HepG2 (cell line): Measurements from ENCODE around the gene RPRD2. TPM values are rescaled to one million over a fixed set of nuclear protein-coding genes. Genes with fewer than 3 reads are reported as not detected.

Source experiments
- ATAC-seq: fragments of 200-7000 bp; cut with Tn5 transposase; 3 replicates; pipeline ENCODE4 v1.9.1; 2020; ENCODE audit warnings: mild to moderate bottlenecking, moderate library complexity
- BruUV-seq: library from RNA; stranded (reverse); fragments of 400-500 nt; replicated peaks from 2 replicates; lab custom pipeline; 2021; lab: Mats Ljungman, UMichigan
- CTCF ChIA-PET: fragments of 300-600 bp; formaldehyde crosslinking; extraction: SDS; loops from one replicate; lab custom pipeline; 2021; ENCODE audit warnings: low total read pairs, inconsistent platforms, low intra/inter-chr PET ratio; lab: Yijun Ruan, JAX
- POLR2A ChIA-PET: fragments of 350-600 bp; sonication (Branson Sonifier 250); formaldehyde crosslinking; loops from one replicate; lab custom pipeline; 2020; ENCODE audit warnings: antibody characterized with exemption, inconsistent platforms; lab: Yijun Ruan, JAX
- DNase-seq: peaks from one replicate; pipeline ENCODE4 v3.0.0-alpha.2; 2015; ENCODE audit warnings: low spot score
- FAIRE-seq: peaks from 3 replicates; lab custom pipeline; 2011; peaks lifted over from hg19 to GRCh38; lab: Jason Lieb, UNC
- H2AFZ ChIP-seq: one replicate; pipeline ENCODE4 v1.6.1; 2011; ENCODE audit warnings: low read length, inconsistent platforms
- H3K27ac ChIP-seq: fragments of 300-600 bp; 3 replicates; pipeline ENCODE4 v1.8.0; 2011; ENCODE audit warnings: mixed run types, mild to moderate bottlenecking, mixed read lengths, low read length, inconsistent platforms; ENCODE audit not compliant: insufficient read depth; ENCODE audit errors: extremely low read length
- H3K27me3 ChIP-seq, 2 experiments: fragments of 200-600 bp in 1 of 2; 2 replicates in 1 of 2; 3 replicates in 1 of 2; pipeline versions ENCODE4 v1.6.0 to v1.8.0; 2011; ENCODE audit warnings: low read length in 2 of 2, mild to moderate bottlenecking in 2 of 2, moderate library complexity in 2 of 2, inconsistent platforms in 1 of 2; ENCODE audit not compliant: insufficient read depth in 2 of 2, control insufficient read depth in 1 of 2
- H3K36me3 ChIP-seq, 2 experiments: fragments of 200-600 bp in 1 of 2; replicated peaks in 1 of 2; 2 replicates in 1 of 2; 3 replicates in 1 of 2; pipeline versions ENCODE4 v1.5.1 to v1.8.0; 2011; ENCODE audit warnings: low read length in 2 of 2, inconsistent platforms in 1 of 2; ENCODE audit not compliant: insufficient read depth in 2 of 2, control insufficient read depth in 1 of 2
- H3K4me1 ChIP-seq: 2 replicates; pipeline ENCODE4 v1.5.1; 2012; ENCODE audit warnings: low read length, inconsistent platforms; ENCODE audit not compliant: insufficient read depth
- H3K4me2 ChIP-seq: 2 replicates; pipeline ENCODE4 v1.6.0; 2011; ENCODE audit warnings: low read depth, low read length, inconsistent platforms
- H3K4me3 ChIP-seq, 3 experiments: fragments of 200-600 bp in 1 of 3; sonication (generic), shearing (Covaris generic) in 1 of 3; replicated peaks in 1 of 3; 2 replicates each; pipeline ENCODE4 v1.5.1; 2011 to 2016; ENCODE audit warnings: low read length in 3 of 3, inconsistent platforms in 2 of 3, low read depth in 2 of 3, mild to moderate bottlenecking in 2 of 3, control low read depth in 1 of 3, mixed read lengths in 1 of 3; ENCODE audit not compliant: insufficient read depth in 1 of 3
- H3K79me2 ChIP-seq: one replicate; pipeline ENCODE4 v1.6.1; 2011; ENCODE audit warnings: low read length, inconsistent platforms; ENCODE audit not compliant: insufficient read depth
- H3K9ac ChIP-seq: 2 replicates; pipeline ENCODE4 v1.6.0; 2011; ENCODE audit warnings: mild to moderate bottlenecking, low read depth, low read length, inconsistent platforms; ENCODE audit not compliant: insufficient read depth
- H3K9me3 ChIP-seq: 2 replicates; pipeline ENCODE4 v1.5.1; 2012; ENCODE audit warnings: mild to moderate bottlenecking, low read length
- H4K20me1 ChIP-seq: 2 replicates; pipeline ENCODE4 v1.6.0; 2011; ENCODE audit warnings: inconsistent platforms, mild to moderate bottlenecking, low read length, moderate library complexity; ENCODE audit not compliant: insufficient read depth
- AHR ChIP-seq: IDR thresholded peaks from 2 replicates; pipeline ENCODE4 v1.6.1; 2018; ENCODE audit warnings: missing genetic modification reagents, missing compliant biosample characterization
- KDM4B ChIP-seq: sonication (generic); formaldehyde crosslinking; IDR thresholded peaks from 2 replicates; pipeline ENCODE4 v1.4.0; 2020; ENCODE audit warnings: missing genetic modification reagents
- MAFF ChIP-seq: IDR thresholded peaks from 2 replicates; pipeline ENCODE4 v1.6.1; 2011; ENCODE audit warnings: low read depth, low read length, improper control_type of control experiment
- RARA ChIP-seq: IDR thresholded peaks from 2 replicates; pipeline ENCODE4 v1.6.1; 2016; ENCODE audit warnings: missing genetic modification reagents, missing compliant biosample characterization
- SMC3 ChIP-seq: IDR thresholded peaks from 2 replicates; pipeline ENCODE4 v1.6.1; 2011; ENCODE audit warnings: low read length, improper control_type of control experiment
- SP4 ChIP-seq: sonication (generic); formaldehyde crosslinking; IDR thresholded peaks from 2 replicates; pipeline ENCODE4 v1.8.1; 2023; ENCODE audit warnings: mild to moderate bottlenecking, missing genetic modification reagents
- STAG1 ChIP-seq: sonication (generic); formaldehyde crosslinking; IDR thresholded peaks from 2 replicates; pipeline ENCODE4 v1.4.0; 2020; ENCODE audit warnings: missing genetic modification reagents
- ZNF136 ChIP-seq: sonication (generic); formaldehyde crosslinking; IDR thresholded peaks from 2 replicates; pipeline ENCODE4 v1.8.1; 2022; ENCODE audit warnings: low read depth, mild to moderate bottlenecking, moderate library complexity, missing genetic modification reagents
- ZNF558 ChIP-seq: sonication (generic); formaldehyde crosslinking; IDR thresholded peaks from 2 replicates; pipeline ENCODE4 v1.9.0; 2022; ENCODE audit warnings: mild to moderate bottlenecking, missing genetic modification reagents, borderline replicate concordance
- ZNF790 ChIP-seq: sonication (generic); formaldehyde crosslinking; IDR thresholded peaks from 2 replicates; pipeline ENCODE4 v1.8.0; 2022; ENCODE audit warnings: missing genetic modification reagents, mild to moderate bottlenecking, borderline replicate concordance
- whole genome bisulfite sequencing: methylation state at CpG from one replicate; pipeline ENCODE4 v1.1.6; 2017; ENCODE audit warnings: low lambda C conversion rate; 5-methylcytosine and 5-hydroxymethylcytosine counted together
- in situ Hi-C: cut with HindIII; loops from 2 replicates; pipeline ENCODE4 v1.10.0; 2017; ENCODE audit warnings: low pct_unique_long_range_greater_than_20kb; ENCODE audit not compliant: extremely low pct_ligation_motif_present
- intact Hi-C: fragments of 100-400 bp; cut with micrococcal nuclease; formaldehyde crosslinking; loops from one replicate; pipeline ENCODE4 v1.10.0; 2022; ENCODE audit not compliant: unreplicated experiment
- polyA plus RNA-seq, 8 experiments: library from polyadenylated mRNA; depleted of rRNA in 3 of 8; stranded (reverse) in 7 of 8; unstranded in 1 of 8; fragments of >200 nt; fragmentation: Illumina TruSeq in 4 of 8; extraction: Trizol in 4 of 8; gene quantifications; 2 replicates each; pipeline versions ENCODE4 v1.2.1 to v1.2.3, GENCODE V29; 2011 to 2016; ENCODE audit warnings: low read depth in 4 of 8, missing spikeins in 1 of 8, mixed read lengths in 1 of 8; ENCODE audit not compliant: insufficient read depth in 1 of 8
- total RNA-seq, 5 experiments: library from RNA; depleted of rRNA; stranded (reverse); fragments of >200 nt; fragmentation: Illumina TruSeq; extraction: Trizol; gene quantifications; 2 replicates each; pipeline ENCODE4 v1.2.3, GENCODE V29; 2016; ENCODE audit warnings: low read depth in 1 of 5
- TF ChIP-seq, protein P1 (sequence below): sonication (generic); formaldehyde crosslinking; IDR thresholded peaks from 2 replicates; pipeline ENCODE4 v1.4.0; 2020; ENCODE audit warnings: missing genetic modification reagents
- TF ChIP-seq, protein P2 (sequence below): sonication (generic); formaldehyde crosslinking; IDR thresholded peaks from 2 replicates; pipeline ENCODE4 v1.5.1; 2020; ENCODE audit warnings: missing genetic modification reagents, mild to moderate bottlenecking, borderline replicate concordance
- TF ChIP-seq, protein P3 (sequence below): sonication (generic); formaldehyde crosslinking; IDR thresholded peaks from 2 replicates; pipeline ENCODE4 v1.5.1; 2020; ENCODE audit warnings: mild to moderate bottlenecking, missing genetic modification reagents
- TF ChIP-seq, protein P4 (sequence below): sonication (generic); formaldehyde crosslinking; IDR thresholded peaks from 2 replicates; pipeline ENCODE4 v1.5.0; 2020; ENCODE audit warnings: mild to moderate bottlenecking, missing genetic modification reagents, moderate library complexity
- TF ChIP-seq, protein P5 (sequence below): IDR thresholded peaks from 2 replicates; pipeline ENCODE4 v1.6.1; 2016; ENCODE audit warnings: missing genetic modification reagents, missing compliant biosample characterization

The RPRD2 gene
- total and polyA plus RNA-seq, 2 of the 13 experiments (the other 11 are each of a cell fraction or from before 2014, with no cell fraction given): 8.0 to 8.9 TPM

DNA sequence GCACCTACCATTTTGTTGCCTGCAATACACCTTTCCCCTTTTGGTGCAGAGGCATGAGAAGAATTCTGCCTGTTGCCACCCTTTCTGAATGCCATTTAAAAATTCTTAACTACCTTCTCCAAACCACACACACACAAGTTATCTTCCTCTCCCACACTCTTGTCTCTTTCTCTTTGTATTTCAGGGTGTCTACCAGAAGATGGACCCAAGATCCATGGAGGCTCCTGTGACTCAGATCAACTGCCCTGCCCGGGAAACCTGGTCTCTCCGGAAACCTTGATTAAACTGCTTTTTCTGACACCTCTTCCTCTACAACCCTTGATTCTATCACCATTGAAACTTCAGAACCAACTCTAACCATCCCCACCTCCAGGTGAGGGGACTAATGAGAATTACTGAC is 120.9 kb downstream of the RPRD2 start:
- DNase-seq: peak; percentile 35
- peaks cover 2 to 9% of the 10 kb centered on the region in 2 experiments; a peak in 2 of 5 replicates for H3K36me3 ChIP-seq
- no peak for FAIRE-seq
- no TSS peak for BruUV-seq
- H3K27ac ChIP-seq: peak overlapping the region; percentile 26
- H3K9ac ChIP-seq: peak overlapping the region; percentile 19; the same call in 1 of the 2 replicates
- TF ChIP-seq RARA (CRISPR knock-in tag): no peak
- TF ChIP-seq, protein P1, sequence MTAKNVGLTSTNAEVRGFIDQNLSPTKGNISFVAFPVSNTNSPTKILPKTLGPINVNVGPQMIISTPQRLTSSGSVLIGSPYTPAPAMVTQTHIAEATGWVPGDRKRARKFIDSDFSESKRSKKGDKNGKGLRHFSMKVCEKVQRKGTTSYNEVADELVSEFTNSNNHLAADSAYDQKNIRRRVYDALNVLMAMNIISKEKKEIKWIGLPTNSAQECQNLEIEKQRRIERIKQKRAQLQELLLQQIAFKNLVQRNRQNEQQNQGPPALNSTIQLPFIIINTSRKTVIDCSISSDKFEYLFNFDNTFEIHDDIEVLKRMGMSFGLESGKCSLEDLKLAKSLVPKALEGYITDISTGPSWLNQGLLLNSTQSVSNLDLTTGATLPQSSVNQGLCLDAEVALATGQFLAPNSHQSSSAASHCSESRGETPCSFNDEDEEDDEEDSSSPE: no peak
- TF ChIP-seq, protein P2, sequence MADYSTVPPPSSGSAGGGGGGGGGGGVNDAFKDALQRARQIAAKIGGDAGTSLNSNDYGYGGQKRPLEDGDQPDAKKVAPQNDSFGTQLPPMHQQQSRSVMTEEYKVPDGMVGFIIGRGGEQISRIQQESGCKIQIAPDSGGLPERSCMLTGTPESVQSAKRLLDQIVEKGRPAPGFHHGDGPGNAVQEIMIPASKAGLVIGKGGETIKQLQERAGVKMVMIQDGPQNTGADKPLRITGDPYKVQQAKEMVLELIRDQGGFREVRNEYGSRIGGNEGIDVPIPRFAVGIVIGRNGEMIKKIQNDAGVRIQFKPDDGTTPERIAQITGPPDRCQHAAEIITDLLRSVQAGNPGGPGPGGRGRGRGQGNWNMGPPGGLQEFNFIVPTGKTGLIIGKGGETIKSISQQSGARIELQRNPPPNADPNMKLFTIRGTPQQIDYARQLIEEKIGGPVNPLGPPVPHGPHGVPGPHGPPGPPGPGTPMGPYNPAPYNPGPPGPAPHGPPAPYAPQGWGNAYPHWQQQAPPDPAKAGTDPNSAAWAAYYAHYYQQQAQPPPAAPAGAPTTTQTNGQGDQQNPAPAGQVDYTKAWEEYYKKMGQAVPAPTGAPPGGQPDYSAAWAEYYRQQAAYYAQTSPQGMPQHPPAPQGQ (CRISPR knock-in tag): no peak
- no peak for TF ChIP-seq ZNF790 (CRISPR knock-in tag)
- 0 out of 2 replicates have a peak, but pooled peaks have one; percentile 36 for TF ChIP-seq SMC3
- no peak for TF ChIP-seq AHR (CRISPR knock-in tag)
- TF ChIP-seq ZNF558 (CRISPR knock-in tag): no peak
- TF ChIP-seq, protein P3, sequence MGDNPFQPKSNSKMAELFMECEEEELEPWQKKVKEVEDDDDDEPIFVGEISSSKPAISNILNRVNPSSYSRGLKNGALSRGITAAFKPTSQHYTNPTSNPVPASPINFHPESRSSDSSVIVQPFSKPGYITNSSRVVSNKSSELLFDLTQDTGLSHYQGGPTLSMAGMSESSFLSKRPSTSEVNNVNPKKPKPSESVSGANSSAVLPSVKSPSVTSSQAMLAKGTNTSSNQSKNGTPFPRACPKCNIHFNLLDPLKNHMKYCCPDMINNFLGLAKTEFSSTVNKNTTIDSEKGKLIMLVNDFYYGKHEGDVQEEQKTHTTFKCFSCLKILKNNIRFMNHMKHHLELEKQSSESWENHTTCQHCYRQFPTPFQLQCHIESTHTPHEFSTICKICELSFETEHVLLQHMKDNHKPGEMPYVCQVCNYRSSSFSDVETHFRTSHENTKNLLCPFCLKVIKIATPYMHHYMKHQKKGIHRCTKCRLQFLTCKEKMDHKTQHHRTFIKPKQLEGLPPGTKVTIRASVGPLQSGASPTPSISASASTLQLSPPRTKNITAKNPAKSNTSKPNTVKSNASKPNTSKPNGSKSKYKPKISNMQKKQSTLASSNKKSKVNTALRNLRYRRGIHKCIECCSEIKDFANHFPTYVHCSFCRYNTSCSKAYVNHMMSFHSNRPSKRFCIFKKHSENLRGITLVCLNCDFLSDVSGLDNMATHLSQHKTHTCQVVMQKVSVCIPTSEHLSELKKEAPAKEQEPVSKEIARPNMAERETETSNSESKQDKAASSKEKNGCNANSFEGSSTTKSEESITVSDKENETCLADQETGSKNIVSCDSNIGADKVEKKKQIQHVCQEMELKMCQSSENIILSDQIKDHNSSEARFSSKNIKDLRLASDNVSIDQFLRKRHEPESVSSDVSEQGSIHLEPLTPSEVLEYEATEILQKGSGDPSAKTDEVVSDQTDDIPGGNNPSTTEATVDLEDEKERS (CRISPR knock-in tag): no peak
- TF ChIP-seq, protein P4, sequence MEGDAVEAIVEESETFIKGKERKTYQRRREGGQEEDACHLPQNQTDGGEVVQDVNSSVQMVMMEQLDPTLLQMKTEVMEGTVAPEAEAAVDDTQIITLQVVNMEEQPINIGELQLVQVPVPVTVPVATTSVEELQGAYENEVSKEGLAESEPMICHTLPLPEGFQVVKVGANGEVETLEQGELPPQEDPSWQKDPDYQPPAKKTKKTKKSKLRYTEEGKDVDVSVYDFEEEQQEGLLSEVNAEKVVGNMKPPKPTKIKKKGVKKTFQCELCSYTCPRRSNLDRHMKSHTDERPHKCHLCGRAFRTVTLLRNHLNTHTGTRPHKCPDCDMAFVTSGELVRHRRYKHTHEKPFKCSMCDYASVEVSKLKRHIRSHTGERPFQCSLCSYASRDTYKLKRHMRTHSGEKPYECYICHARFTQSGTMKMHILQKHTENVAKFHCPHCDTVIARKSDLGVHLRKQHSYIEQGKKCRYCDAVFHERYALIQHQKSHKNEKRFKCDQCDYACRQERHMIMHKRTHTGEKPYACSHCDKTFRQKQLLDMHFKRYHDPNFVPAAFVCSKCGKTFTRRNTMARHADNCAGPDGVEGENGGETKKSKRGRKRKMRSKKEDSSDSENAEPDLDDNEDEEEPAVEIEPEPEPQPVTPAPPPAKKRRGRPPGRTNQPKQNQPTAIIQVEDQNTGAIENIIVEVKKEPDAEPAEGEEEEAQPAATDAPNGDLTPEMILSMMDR (CRISPR knock-in tag): peak; percentile 53
- TF ChIP-seq, protein P5, sequence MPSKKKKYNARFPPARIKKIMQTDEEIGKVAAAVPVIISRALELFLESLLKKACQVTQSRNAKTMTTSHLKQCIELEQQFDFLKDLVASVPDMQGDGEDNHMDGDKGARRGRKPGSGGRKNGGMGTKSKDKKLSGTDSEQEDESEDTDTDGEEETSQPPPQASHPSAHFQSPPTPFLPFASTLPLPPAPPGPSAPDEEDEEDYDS (CRISPR knock-in tag): no peak
- TF ChIP-seq ZNF136 (CRISPR knock-in tag): no peak
- peak; percentile 65 for TF ChIP-seq STAG1 (CRISPR knock-in tag)
- no peak for TF ChIP-seq KDM4B (CRISPR knock-in tag)
- no peak for TF ChIP-seq SP4 (CRISPR knock-in tag)
- TF ChIP-seq MAFF: no peak
- TF ChIP-seq, all 625 proteins: peak for 3
- ATAC-seq: peak; percentile 31; the same call in 2 of the 3 replicates
- ChIA-PET CTCF (interaction anchor here (0.8 to 1.9 kb wide), 2 partner anchors 21 to 76 kb away, joined by 3 to 7 read pairs; no protein-coding TSS in a partner anchor), POLR2A (interaction anchor here (2.0 to 2.3 kb wide), 2 partner anchors 11 to 31 kb away, joined by 5 to 6 read pairs; partner anchors contain the start of gene FALEC)
- in situ Hi-C loops (loop anchor here (5.0 kb wide), 1 partner anchor 47 kb away; no protein-coding TSS in a partner anchor), intact Hi-C loops (loop anchor here (5.0 kb wide), 1 partner anchor 137 kb away; no protein-coding TSS in a partner anchor)
- Histone ChIP-seq H3K4me3 (no peak overlapping the region), H3K4me2 (peak overlapping the region; percentile 70), H3K79me2 (peaks cover 11% of the 10 kb centered on the region), H2AFZ (peak overlapping the region; percentile 96), H3K9me3 (no peaks in the 10 kb centered on the region), H3K27me3 (no peaks in the 10 kb centered on the region), H4K20me1 (no peaks in the 10 kb centered on the region), H3K4me1 (peaks cover 30% of the 10 kb centered on the region)
- 5% methylated on average over 2 of the region's 2 CpGs for WGBS
